ENCODE results near the gene B9D2.

The B9D2 gene

DNA sequence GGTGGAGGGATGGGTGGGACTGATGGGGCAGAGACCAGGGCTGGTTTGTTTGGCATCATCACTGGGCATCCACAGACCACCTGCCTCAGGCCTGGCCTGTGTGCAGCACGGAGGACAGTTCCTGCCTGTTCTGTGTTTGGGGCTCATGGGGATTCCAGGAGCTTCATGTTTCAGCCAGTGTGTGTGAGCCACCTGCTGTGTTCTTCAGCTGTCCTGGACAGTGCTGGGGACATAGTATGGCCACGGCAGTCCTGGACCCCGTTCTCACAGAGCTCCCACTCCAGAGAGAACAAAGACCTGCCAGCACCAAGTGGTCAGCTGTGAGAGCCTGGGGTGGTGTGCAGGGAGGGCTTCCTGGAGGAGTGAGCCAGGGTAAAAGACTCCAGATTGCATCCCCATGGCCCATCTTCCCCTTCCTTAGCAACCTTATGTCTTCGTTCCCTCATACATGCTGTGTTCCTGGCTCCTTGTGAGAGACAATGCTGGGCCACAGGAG lies 55.9 kb downstream of the B9D2 start:
- no peak for DNase-seq

DNA sequence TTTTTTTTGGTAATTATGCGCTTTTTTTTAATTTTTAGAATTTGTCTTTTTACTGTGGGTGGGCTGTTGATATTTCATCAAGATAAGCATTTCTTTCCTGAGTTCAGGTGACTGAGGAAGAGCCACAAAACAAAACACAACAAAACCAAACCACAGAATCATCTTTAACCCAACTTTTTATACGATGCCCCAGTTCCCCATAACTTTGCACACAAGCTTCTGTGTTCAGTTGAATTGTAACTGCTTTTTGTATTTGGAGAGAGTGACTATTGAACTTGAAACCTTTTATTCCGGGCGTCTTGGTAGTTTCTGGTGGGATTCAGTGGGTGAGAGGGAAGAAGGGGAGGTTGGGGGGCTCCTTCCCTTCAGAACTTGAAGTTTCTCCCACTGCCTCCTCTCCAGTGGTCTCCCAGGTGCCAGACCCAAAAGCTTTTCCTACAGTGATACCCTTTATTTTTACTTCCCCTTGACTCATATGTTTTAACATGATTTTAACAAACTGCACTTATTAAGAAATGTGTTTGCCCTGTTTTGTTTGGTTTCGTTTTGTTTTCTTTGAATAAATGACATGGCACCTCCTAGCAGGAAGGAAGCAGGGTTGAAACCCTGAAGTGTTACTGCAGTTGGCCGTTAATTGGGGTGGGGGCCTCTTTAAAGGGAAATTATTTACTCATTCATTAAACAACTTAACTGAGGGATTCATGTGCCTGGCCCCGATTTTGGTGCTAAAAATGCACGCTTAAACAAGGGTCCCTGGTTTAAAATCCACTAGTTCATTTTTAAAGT lies 56.7 kb downstream of the B9D2 start:
- no peak for DNase-seq

DNA sequence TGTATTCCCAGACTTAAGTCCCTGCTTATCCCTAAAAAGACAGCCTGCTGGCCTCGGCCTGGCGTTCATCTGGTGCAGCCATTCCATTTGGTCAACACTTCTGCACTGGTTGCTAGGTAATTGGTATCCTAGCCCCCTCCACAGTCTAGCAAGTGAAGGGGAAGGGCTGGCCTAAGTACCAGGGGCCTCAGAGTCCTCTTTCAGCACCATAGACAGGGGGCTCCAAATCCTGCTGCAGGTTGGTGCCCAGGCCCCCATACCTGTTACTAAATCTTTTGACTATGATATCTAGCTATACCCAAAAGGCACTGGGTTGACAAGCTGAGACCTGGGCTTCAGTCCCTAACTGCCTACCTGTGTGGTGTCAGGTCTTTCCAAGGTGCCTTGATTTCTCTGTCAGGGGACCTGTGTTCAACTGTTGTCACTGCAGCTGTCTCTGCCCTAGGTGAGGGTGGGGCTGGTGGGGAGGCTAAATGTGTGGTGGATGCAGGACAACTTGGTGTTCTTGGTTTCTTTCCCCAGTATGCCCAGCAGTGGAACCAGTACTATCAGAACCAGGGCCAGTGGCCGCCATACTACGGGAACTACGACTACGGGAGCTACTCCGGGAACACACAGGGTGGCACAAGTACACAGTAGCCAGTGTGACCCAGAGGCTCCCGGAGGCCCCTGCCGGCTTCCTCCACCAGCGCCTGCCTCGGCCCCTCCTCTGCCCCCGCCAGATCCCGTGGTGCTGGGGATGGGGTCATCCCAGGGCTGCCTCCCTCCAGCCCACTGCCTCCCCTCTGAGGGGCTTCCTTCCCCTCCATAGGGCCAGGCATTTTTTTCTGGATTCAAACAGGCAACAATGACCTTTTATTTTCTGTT lies 57.8 kb downstream of the B9D2 start:
- no peak for DNase-seq

DNA sequence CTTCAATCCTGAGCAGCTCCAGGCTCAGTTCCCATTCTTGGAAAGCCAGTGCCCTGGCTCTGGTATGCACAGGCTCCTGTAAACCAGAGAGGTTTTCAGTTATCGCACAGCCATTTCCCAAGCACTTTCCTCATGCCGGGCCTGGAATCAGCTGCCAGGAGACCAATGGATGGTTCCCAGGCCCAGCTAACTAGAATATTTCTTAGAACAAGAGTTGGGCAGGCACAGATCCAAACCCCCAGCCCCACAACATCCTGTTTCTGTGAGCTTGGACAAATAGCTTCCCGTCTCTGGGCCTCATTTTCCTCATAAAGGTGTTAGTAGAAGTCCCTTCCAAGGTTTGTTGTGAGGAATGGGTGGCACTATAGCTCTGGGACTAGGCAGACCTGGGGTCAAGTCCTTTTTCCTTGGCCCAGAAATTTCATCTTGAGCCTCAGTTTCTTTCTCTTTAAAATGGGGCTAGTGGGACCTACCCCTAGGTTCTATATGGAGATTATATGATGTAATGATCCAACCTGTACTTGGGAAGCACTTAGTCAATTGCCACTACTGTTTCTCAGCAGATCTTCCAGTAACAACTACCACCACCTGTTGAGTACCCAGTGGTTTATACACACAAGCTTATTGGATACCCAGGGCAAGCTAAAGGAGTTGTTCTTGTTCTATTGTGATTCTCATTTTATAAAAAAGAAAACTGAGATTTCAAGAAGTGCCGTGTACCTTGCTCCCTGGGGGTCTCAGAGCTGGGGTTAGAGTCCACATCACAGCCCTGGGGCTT lies 59.1 kb downstream of the B9D2 start:
- no peak for DNase-seq
